A673 (cell line): ENCODE measurements around the gene AMMECR1.

Experiments used
- CTCF ChIP-seq: fragments of 300-800, 200-600 bp; sonication (generic); conservative IDR thresholded peaks from 2 replicates; pipeline ENCODE4 v1.5.1; 2017; ENCODE audit warnings: low read depth, mild to moderate bottlenecking, antibody characterized with exemption, low read length, moderate library complexity, mixed read lengths
- EZH2 ChIP-seq: fragments of 200-600 bp; sonication (generic); IDR thresholded peaks from 2 replicates; pipeline ENCODE4 v1.6.1; 2017; ENCODE audit warnings: borderline replicate concordance, low read depth, mild to moderate bottlenecking, mixed read lengths, antibody characterized with exemption, low read length; ENCODE audit not compliant: poor library complexity, severe bottlenecking

GRCh38 chrX:110167952-110168451, 149.9 kb downstream of the AMMECR1 start:
- TF ChIP-seq EZH2, result no peak
- peak; percentile 91 for TF ChIP-seq CTCF
